ENCODE results near the gene BTBD1. TPM values are rescaled to one million over a fixed set of nuclear protein-coding genes. Genes with fewer than 3 reads are reported as not detected.

Gene BTBD1
- total and polyA plus RNA-seq, 2 donors (not counting 3 experiments of a cell fraction or from before 2014, with no cell fraction given) = 30.8 to 58.0 TPM

- intact Hi-C loops (cut with micrococcal nuclease) (loop anchor here (1.0 kb wide), 5 partner anchors 16 to 98 kb away; partner anchors contain the start of genes BTBD1 and C15orf40), dilution Hi-C loops (cut with MboI; ENCODE audit: extremely low pct_ligation_motif_present, low sequenced_read_pairs) (no loop called here)
- H3K9me1 ChIP-seq (replicated peaks; ENCODE audit: control insufficient read depth, extremely low read depth, insufficient read depth, low read length) = no peaks in the 10 kb centered on the region
- H2AFZ ChIP-seq (ENCODE audit: low read depth, low read length) = peak overlapping the region; percentile 63
- H3K79me2 ChIP-seq (ENCODE audit: control insufficient read depth, insufficient read depth, low read length) = peaks cover 26% of the 10 kb centered on the region
- DNase-seq (ENCODE audit: low read depth, low spot score) = peak; percentile 90
- H3K9ac ChIP-seq (replicated peaks; ENCODE audit: extremely low read depth, insufficient read depth, low read length) = peak overlapping the region; percentile 94
- peaks cover 56% of the 10 kb centered on the region for H3K4me1 ChIP-seq (ENCODE audit: control insufficient read depth, extremely low read depth, insufficient read depth, low read length)
- H3K9me3 ChIP-seq (replicated peaks; ENCODE audit: control insufficient read depth, insufficient read depth, low read length) = no peaks in the 10 kb centered on the region
- FAIRE-seq = peak; percentile 98
- TF ChIP-seq MAX (IDR thresholded peaks at IDR 0.05; ENCODE audit: insufficient read depth, insufficient read length) (no peak), EZH2 (IDR thresholded peaks at IDR 0.05; ENCODE audit: borderline replicate concordance, low read depth, low read length, severe bottlenecking) (no peak), POLR2AphosphoS5 (IDR thresholded peaks at IDR 0.05; ENCODE audit: insufficient read depth, low read depth, low read length) (peak; percentile 79), GATA2 (IDR thresholded peaks at IDR 0.05; ENCODE audit: insufficient read depth, insufficient read length, low read depth, low read length) (no peak), JUN (IDR thresholded peaks at IDR 0.05; ENCODE audit: borderline replicate concordance, insufficient read depth, insufficient read length, low read depth) (no peak), FOS (IDR thresholded peaks at IDR 0.05; ENCODE audit: borderline replicate concordance, insufficient read depth, low read length) (no peak), POLR2A (IDR thresholded peaks at IDR 0.05; ENCODE audit: low read depth, low read length) (peak; percentile 60), CTCF (IDR thresholded peaks at IDR 0.05; ENCODE audit: extremely low read depth in 1 of 2, insufficient read depth in 1 of 2, low read depth in 1 of 2, low read length in 2 of 2) (no peak), MYC (IDR thresholded peaks at IDR 0.05; ENCODE audit: low read depth, low read length) (peak; percentile 50)
- H3K4me3 ChIP-seq (replicated peaks in 1 of 3; ENCODE audit: insufficient read depth in 1 of 3, low read depth in 1 of 3, low read length in 3 of 3) = peak overlapping the region; percentile 55 to 77 (median 56)
- POLR2A ChIA-PET = interaction anchor here (1.1 kb wide), 1 partner anchor 97 kb away, joined by 4 read pairs; the partner anchor contains the start of gene C15orf40
- H3K27ac ChIP-seq (ENCODE audit: insufficient read depth, low read depth, low read length) = peak overlapping the region; percentile 95
- TSS peak; percentile 81 for BruUV-seq (replicated peaks)
- H3K4me2 ChIP-seq (ENCODE audit: insufficient read depth, low read length) = peak overlapping the region; percentile 77
- H4K20me1 ChIP-seq (replicated peaks; ENCODE audit: control insufficient read depth, extremely low read depth, insufficient read depth, low read length) = no peaks in the 10 kb centered on the region
- CTCF ChIA-PET = interaction anchor here (0.6 to 1.3 kb wide), 5 partner anchors 16 to 459 kb away, joined by 3 to 9 read pairs (median 3); partner anchors contain the start of gene C15orf40
- no peaks in the 10 kb centered on the region for H3K27me3 ChIP-seq (ENCODE audit: control insufficient read depth in 2 of 2, insufficient read depth in 2 of 2, low read length in 2 of 2)
- peaks cover 0 to 3% of the 10 kb centered on the region in 2 experiments for H3K36me3 ChIP-seq (ENCODE audit: control insufficient read depth in 2 of 2, extremely low read depth in 1 of 2, insufficient read depth in 2 of 2, low read length in 2 of 2)
These were observed 41.5 kb upstream of the BTBD1 start for GRCh38 chr15:83108266-83109219.
